Nephron (organoid): ENCODE data around the gene FBH1.
A peak's percentile ranks its signal among the peaks of the same experiment; 100 is the strongest.
"Not testable (repeated sequence)": the region's sequence is repeated elsewhere in the genome, so short reads cannot be mapped to it uniquely, and the experiment has no call there.

Experiments
- H3K27ac Mint-ChIP-seq, 3 experiments: 2 replicates each; pipeline ENCODE4 v1.8.0; 2020; ENCODE audit warnings: mixed read lengths in 3 of 3, mild to moderate bottlenecking in 2 of 3, moderate library complexity in 1 of 3
- H3K27me3 Mint-ChIP-seq: 2 replicates; pipeline ENCODE4 v1.8.0; 2021; ENCODE audit warnings: low read depth, mild to moderate bottlenecking, moderate library complexity, mixed read lengths
- H3K36me3 Mint-ChIP-seq: 2 replicates; pipeline ENCODE4 v1.8.0; 2020; ENCODE audit warnings: low read depth, mixed read lengths
- H3K4me1 Mint-ChIP-seq: 2 replicates; pipeline ENCODE4 v1.8.0; 2020; ENCODE audit warnings: mixed read lengths
- H3K4me3 Mint-ChIP-seq, 3 experiments: 2 replicates each; pipeline ENCODE4 v1.8.0; 2020; ENCODE audit warnings: mild to moderate bottlenecking in 3 of 3, mixed read lengths in 3 of 3, moderate library complexity in 2 of 3
- H3K9me3 Mint-ChIP-seq: 2 replicates; pipeline ENCODE4 v1.8.0; 2020; ENCODE audit warnings: mixed read lengths
- TF ChIP-seq, protein P1 (sequence below), 3 experiments: fragments of 200-600 bp; sonication (generic); IDR thresholded peaks; one replicate each; pipeline ENCODE4 v1.5.0; 2021; ENCODE audit warnings: antibody characterized with exemption in 3 of 3; ENCODE audit not compliant: unreplicated experiment in 3 of 3

FBH1 gene

DNA sequence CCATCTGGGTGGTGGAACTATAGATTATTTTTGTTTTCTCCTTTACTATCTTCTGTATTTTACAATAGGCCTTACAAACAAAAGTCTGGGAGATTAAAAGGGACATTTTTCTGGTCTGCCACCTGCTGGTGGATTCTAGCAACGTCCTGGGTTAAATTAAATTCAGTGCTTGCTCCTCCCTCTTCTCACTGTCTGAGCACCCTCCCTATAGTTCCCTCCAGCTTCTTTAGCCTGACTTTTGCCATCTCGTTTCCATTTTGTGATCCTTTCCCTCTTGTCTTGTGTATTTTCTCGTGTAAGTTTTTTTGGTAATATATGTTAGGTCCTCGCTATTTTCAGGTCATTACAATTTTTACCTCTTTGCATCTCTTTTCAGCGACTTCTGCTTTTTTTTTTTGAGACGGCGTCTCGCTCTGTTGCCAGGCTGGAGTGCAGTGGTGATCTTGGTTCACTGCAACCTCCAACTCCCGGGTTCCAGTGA lies 16.5 kb upstream of the FBH1 start:
- Mint-ChIP-seq H3K4me3 (no peak overlapping the region), H3K27ac (peak overlapping the region in 2 of 3 experiments; percentile 42 to 59), H3K27me3 (no peaks in the 10 kb centered on the region), H3K9me3 (peaks cover 5% of the 10 kb centered on the region), H3K36me3 (peaks cover 63% of the 10 kb centered on the region), H3K4me1 (peaks cover 14% of the 10 kb centered on the region)
- TF ChIP-seq, protein P1, sequence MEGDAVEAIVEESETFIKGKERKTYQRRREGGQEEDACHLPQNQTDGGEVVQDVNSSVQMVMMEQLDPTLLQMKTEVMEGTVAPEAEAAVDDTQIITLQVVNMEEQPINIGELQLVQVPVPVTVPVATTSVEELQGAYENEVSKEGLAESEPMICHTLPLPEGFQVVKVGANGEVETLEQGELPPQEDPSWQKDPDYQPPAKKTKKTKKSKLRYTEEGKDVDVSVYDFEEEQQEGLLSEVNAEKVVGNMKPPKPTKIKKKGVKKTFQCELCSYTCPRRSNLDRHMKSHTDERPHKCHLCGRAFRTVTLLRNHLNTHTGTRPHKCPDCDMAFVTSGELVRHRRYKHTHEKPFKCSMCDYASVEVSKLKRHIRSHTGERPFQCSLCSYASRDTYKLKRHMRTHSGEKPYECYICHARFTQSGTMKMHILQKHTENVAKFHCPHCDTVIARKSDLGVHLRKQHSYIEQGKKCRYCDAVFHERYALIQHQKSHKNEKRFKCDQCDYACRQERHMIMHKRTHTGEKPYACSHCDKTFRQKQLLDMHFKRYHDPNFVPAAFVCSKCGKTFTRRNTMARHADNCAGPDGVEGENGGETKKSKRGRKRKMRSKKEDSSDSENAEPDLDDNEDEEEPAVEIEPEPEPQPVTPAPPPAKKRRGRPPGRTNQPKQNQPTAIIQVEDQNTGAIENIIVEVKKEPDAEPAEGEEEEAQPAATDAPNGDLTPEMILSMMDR (IDR thresholded peaks at IDR 0.05; ENCODE audit: unreplicated experiment in 3 of 3): peak; percentile 68 to 78 (median 69)

DNA sequence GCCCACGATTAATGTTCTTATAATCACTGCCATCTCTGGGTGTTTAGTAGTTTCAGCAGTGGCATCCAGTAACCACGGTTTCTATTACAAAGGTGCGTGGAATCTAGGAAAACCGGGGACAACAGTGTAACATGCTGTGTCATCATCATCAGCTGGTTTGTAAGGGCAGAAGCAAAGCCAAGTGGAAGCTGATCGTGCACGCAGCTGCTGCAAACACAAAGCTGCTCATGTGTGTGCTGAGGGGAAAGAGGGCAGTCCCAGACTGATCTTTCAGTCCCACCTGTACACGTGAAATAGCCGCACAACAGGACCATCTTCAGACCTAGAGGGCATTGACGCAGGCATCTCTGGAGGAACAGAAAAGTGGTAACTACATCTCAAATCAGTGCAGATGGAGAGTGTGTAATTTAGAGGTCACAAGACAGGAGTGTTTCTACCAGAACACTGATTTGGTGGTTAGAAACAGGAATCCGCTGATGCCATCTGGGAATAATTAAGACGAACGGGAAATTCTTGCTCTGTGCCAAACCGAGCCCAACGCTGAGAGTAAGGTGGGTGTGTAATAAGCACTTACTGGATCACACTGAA lies 13.8 kb upstream of the FBH1 start:
- H3K27ac Mint-ChIP-seq: no peak overlapping the region
- no peaks in the 10 kb centered on the region for H3K9me3 Mint-ChIP-seq
- peaks cover 14% of the 10 kb centered on the region for H3K4me1 Mint-ChIP-seq
- TF ChIP-seq, protein P1 (IDR thresholded peaks at IDR 0.05; ENCODE audit: unreplicated experiment in 3 of 3): no peak
- H3K4me3 Mint-ChIP-seq: no peak overlapping the region
- peaks cover 61% of the 10 kb centered on the region for H3K36me3 Mint-ChIP-seq
- H3K27me3 Mint-ChIP-seq: no peaks in the 10 kb centered on the region

DNA sequence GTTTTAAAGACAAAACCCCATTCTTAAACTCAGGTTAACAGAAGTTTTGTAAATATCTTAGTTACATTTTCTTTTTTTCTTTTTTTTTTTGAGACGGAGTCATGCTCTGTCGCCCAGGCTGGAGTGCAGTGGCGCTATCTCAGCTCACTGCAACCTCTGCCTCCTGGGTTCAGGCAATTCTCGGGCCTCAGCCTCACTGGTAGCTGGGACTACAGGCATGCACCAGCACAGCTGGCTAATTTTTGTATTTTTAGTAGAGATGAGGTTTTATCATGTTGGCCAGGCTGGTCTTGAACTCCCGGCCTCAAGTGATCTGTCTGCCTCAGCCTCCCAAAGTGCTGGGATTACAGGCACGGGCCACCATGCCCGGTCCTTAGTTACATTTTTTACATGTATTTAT lies 13.0 kb upstream of the FBH1 start:
- not testable (repeated sequence) for H3K4me3 Mint-ChIP-seq, H3K27ac Mint-ChIP-seq, H3K27me3 Mint-ChIP-seq, H3K9me3 Mint-ChIP-seq, H3K4me1 Mint-ChIP-seq
- peaks cover 57% of the 10 kb centered on the region for H3K36me3 Mint-ChIP-seq

DNA sequence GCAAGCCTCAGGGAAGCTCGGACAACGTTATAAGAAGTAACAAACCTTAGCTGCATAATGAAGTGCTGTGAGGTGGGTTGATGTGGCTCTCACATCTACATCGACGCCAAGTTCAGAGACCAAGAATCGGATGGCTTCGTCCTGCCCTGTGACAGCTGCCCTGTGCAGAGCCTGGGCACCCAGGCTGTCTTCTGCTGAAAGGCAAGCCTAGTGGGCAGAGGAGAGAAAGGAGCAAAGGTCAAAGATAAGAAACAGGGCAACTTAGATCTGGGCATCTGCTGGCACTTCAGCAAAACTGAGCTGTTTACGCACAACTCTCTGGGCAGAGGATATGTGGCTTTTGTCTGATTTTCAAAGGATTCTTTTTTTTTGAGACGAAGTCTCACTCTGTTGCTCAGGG lies 7.1 kb upstream of the FBH1 start:
- Mint-ChIP-seq H3K27ac (no peak overlapping the region), H3K4me3 (no peak overlapping the region), H3K4me1 (peaks cover 8% of the 10 kb centered on the region), H3K9me3 (no peaks in the 10 kb centered on the region), H3K27me3 (no peaks in the 10 kb centered on the region), H3K36me3 (peaks cover 59% of the 10 kb centered on the region)
- TF ChIP-seq, protein P1 (IDR thresholded peaks at IDR 0.05; ENCODE audit: unreplicated experiment in 3 of 3): no peak

DNA sequence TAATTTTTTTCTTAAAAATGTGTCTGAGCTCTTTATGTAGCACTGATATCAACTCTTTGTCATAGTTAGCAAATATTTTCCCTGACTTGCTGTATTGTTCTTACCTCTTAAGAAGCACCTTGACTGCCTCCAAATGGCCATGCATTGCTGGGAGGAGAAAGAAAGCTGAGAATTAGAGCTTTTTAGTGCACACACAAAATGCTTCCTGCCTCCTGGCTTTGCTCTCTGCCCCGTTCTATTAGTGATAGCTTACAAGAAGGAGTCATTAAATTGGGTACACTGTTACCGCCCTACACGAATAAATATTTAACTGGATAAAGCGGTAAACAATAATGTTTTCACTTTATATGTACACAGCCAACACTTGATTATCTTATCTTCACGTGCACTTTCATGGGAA lies 4.4 kb upstream of the FBH1 start:
- peaks cover 45% of the 10 kb centered on the region for H3K36me3 Mint-ChIP-seq
- H3K9me3 Mint-ChIP-seq: no peaks in the 10 kb centered on the region

DNA sequence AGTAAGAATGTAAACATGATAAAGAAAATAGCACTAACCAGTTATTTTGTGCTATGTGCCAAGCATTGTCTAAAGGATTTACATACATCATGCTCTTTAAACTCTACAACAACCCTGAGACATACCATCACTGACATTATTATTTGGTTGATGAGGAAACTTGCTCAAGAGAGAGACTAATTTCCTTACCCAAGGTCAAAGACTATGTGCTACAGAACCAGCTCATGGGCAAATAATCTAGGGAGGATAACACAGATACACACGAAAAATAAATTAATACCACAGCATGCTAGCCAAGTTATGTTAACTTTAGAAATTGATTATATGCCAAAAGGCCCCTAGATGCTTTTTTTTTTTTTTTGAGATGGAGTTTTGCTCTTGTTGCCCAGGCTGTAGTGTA lies 3.0 kb upstream of the FBH1 start:
- Mint-ChIP-seq H3K4me3 (peak overlapping the region; percentile 50 to 81 (median 68)), H3K4me1 (peaks cover 30% of the 10 kb centered on the region)
- TF ChIP-seq, protein P1 (IDR thresholded peaks at IDR 0.05; ENCODE audit: unreplicated experiment in 3 of 3): no peak

More for the DNA sequence above, 4.4 kb upstream of the FBH1 start:
- TF ChIP-seq, protein P1 (IDR thresholded peaks at IDR 0.05; ENCODE audit: unreplicated experiment in 3 of 3): no peak
- Mint-ChIP-seq H3K27ac (no peak overlapping the region), H3K4me1 (peaks cover 19% of the 10 kb centered on the region), H3K27me3 (no peaks in the 10 kb centered on the region), H3K4me3 (no peak overlapping the region)

More for the DNA sequence above, 3.0 kb upstream of the FBH1 start:
- Mint-ChIP-seq H3K36me3 (peaks cover 47% of the 10 kb centered on the region), H3K9me3 (no peaks in the 10 kb centered on the region), H3K27me3 (no peaks in the 10 kb centered on the region), H3K27ac (peak overlapping the region in 1 of 3 experiments; percentile 67)
